Activated CD4-positive, alpha-beta T cell treated with anti-CD3 and anti-CD28 coated beads, Interleukin-2, amount 10 ng/mL, durations not matched to agents 24 days and 14 days (primary cell): ENCODE data around the gene PLA2R1. TPM values are rescaled to one million over a fixed set of nuclear protein-coding genes. Genes with fewer than 3 reads are reported as not detected.
A peak's percentile ranks its signal among the peaks of the same experiment; 100 is the strongest.

Experiments
- DNase-seq: peaks from one replicate; pipeline ENCODE4 v3.0.0; 2022
- H3K27ac Mint-ChIP-seq: one replicate; pipeline ENCODE4 v1.8.0; 2022; ENCODE audit warnings: mild to moderate bottlenecking, mixed read lengths
- H3K27me3 Mint-ChIP-seq: one replicate; pipeline ENCODE4 v1.8.0; 2022; ENCODE audit warnings: mixed read lengths
- H3K36me3 Mint-ChIP-seq: one replicate; pipeline ENCODE4 v1.8.0; 2022; ENCODE audit warnings: low read depth, mild to moderate bottlenecking, mixed read lengths
- H3K4me1 Mint-ChIP-seq: one replicate; pipeline ENCODE4 v1.8.0; 2021; ENCODE audit warnings: mixed read lengths
- H3K4me3 Mint-ChIP-seq: one replicate; pipeline ENCODE4 v1.8.0; 2022; ENCODE audit warnings: mild to moderate bottlenecking, moderate library complexity, mixed read lengths
- H3K9me3 Mint-ChIP-seq: one replicate; pipeline ENCODE4 v1.8.0; 2021; ENCODE audit warnings: mixed read lengths
- intact Hi-C: fragments of 100-400 bp; cut with micrococcal nuclease; formaldehyde crosslinking; loops from one replicate; pipeline ENCODE4 v1.15.1; 2023
- total RNA-seq: library from RNA; stranded (reverse); gene quantifications from 2 replicates; pipeline ENCODE4 v1.2.3, GENCODE V29; 2022

PLA2R1 gene
- total RNA-seq, 1 donor from 2014 or later: not detected

GRCh38 chr2:159941729-159942128, 120.7 kb downstream of the PLA2R1 start:
- no peak overlapping the region for H3K27ac Mint-ChIP-seq
- intact Hi-C loops: no loop called here
- H3K27me3 Mint-ChIP-seq: peaks cover 9% of the 10 kb centered on the region
- H3K9me3 Mint-ChIP-seq: no peaks in the 10 kb centered on the region
- DNase-seq: no peak
- H3K36me3 Mint-ChIP-seq: no peaks in the 10 kb centered on the region
- H3K4me3 Mint-ChIP-seq: no peak overlapping the region
- H3K4me1 Mint-ChIP-seq: no peaks in the 10 kb centered on the region

- intact Hi-C loops: no loop called here
- no peaks in the 10 kb centered on the region for H3K36me3 Mint-ChIP-seq
- H3K9me3 Mint-ChIP-seq: peaks cover 3% of the 10 kb centered on the region
- H3K27me3 Mint-ChIP-seq: peaks cover 6% of the 10 kb centered on the region
- no peak overlapping the region for H3K27ac Mint-ChIP-seq
- DNase-seq: no peak
- no peak overlapping the region for H3K4me3 Mint-ChIP-seq
- H3K4me1 Mint-ChIP-seq: no peaks in the 10 kb centered on the region
These were observed 122.5 kb downstream of the PLA2R1 start for GRCh38 chr2:159939946-159940345.

DNA sequence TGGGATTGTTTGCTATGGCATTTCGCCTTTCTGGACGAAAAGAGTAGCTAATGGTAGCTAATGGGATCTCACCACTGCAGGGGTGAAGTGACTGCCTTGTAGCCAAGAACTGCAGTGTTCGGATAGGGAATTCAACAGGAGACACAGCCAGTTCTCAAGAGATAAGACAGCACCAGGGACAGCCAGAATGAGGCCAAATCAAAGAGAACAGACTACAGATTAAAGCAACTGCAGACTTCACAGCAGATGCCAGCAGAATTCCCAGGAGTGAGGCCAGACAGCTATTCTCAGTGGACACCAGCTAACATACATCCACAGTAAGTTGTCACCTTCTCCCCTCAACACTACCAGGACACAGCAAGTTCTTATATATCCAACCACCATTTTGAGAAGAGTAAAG, 124.0 kb downstream of the PLA2R1 start:
- Mint-ChIP-seq H3K27ac (no peak overlapping the region), H3K9me3 (peaks cover 3% of the 10 kb centered on the region), H3K36me3 (no peaks in the 10 kb centered on the region), H3K4me1 (no peaks in the 10 kb centered on the region), H3K4me3 (no peak overlapping the region), H3K27me3 (peaks cover 4% of the 10 kb centered on the region)
- intact Hi-C loops: no loop called here
- DNase-seq: no peak

- intact Hi-C loops: no loop called here
- Mint-ChIP-seq H3K36me3 (no peaks in the 10 kb centered on the region), H3K4me3 (no peak overlapping the region), H3K27ac (no peak overlapping the region), H3K4me1 (no peaks in the 10 kb centered on the region), H3K27me3 (peaks cover 6% of the 10 kb centered on the region), H3K9me3 (peaks cover 3% of the 10 kb centered on the region)
- no peak for DNase-seq
These were observed 125.9 kb downstream of the PLA2R1 start for GRCh38 chr2:159936471-159936870.

GRCh38 chr2:159933727-159934049, 128.7 kb downstream of the PLA2R1 start:
- intact Hi-C loops: no loop called here
- no peak overlapping the region for H3K27ac Mint-ChIP-seq
- no peaks in the 10 kb centered on the region for H3K4me1 Mint-ChIP-seq

GRCh38 chr2:159933040-159933726, 129.2 kb downstream of the PLA2R1 start:
- Mint-ChIP-seq H3K36me3 (no peaks in the 10 kb centered on the region), H3K4me3 (no peak overlapping the region), H3K9me3 (peaks cover 11% of the 10 kb centered on the region), H3K27ac (no peak overlapping the region), H3K4me1 (no peaks in the 10 kb centered on the region), H3K27me3 (peaks cover 4% of the 10 kb centered on the region)
- intact Hi-C loops: no loop called here
- no peak for DNase-seq

More at GRCh38 chr2:159933727-159934049, 128.7 kb downstream of the PLA2R1 start:
- Mint-ChIP-seq H3K9me3 (peaks cover 7% of the 10 kb centered on the region), H3K4me3 (no peak overlapping the region), H3K36me3 (no peaks in the 10 kb centered on the region), H3K27me3 (peaks cover 6% of the 10 kb centered on the region)
- no peak for DNase-seq

DNA sequence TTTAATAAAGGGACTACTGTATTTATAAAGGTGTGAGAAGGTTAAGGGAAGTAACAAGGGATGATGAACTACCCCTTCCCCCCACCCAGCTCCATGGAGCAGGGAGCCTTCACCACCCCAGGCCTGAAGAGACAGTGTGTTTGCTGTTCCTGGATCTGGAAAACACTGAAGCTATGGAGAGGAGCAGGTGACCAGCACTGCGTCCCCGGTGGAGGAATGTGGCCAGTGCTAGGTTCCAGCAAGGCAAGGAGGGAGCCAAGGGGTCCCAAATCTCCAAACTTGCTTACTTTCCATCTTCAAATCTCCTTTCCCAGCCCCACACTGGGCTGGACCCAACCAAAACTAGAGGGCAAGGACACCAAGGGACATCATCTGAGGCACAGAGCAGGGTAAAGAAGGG, 135.7 kb downstream of the PLA2R1 start:
- Mint-ChIP-seq H3K9me3 (peaks cover 9% of the 10 kb centered on the region), H3K27me3 (peaks cover 2% of the 10 kb centered on the region), H3K27ac (no peak overlapping the region), H3K4me3 (no peak overlapping the region), H3K4me1 (peaks cover 7% of the 10 kb centered on the region), H3K36me3 (no peaks in the 10 kb centered on the region)
- no peak for DNase-seq
- intact Hi-C loops: no loop called here

DNA sequence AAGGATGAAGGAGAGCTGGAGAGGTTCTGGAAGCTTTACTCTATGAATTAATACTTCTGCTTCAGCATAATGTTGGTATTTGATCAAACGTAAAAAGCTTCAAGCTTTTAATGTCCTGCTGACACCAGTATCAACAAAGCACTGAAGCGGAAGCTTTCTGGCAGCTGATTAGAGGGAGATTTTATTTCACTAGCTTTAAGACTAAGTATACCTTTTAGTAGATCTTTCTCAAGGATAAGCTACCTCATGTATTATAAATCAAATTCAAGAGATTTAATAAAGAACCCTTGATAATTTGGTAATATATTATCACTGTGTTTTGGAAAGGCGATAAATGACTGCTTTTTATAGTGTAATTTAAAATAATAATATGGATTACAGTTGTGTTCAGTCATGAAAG, 136.4 kb downstream of the PLA2R1 start:
- H3K27me3 Mint-ChIP-seq: peaks cover 2% of the 10 kb centered on the region
- intact Hi-C loops: no loop called here
- no peaks in the 10 kb centered on the region for H3K36me3 Mint-ChIP-seq
- peaks cover 9% of the 10 kb centered on the region for H3K4me1 Mint-ChIP-seq
- H3K27ac Mint-ChIP-seq: no peak overlapping the region
- no peak for DNase-seq
- H3K9me3 Mint-ChIP-seq: peaks cover 9% of the 10 kb centered on the region
- no peak overlapping the region for H3K4me3 Mint-ChIP-seq

DNA sequence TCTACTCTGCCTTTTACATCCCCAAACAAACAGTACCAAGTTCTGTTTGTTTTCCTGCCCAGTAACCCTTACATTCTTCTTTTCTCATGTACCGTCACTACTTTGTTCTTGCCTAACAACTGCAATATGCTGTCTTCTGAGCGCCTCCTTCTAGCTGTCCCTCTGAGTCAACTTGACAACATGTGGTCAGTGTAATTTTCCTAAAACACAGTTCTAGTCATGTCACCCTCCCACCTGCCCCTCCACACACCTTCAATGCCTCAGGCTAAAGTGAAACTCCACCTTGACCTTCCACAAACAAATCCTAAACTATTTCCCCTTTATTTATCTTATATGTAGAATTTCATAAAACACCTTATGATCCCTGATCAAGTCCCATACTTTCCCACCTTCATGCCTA, 139.9 kb downstream of the PLA2R1 start:
- no peak for DNase-seq
- peaks cover 11% of the 10 kb centered on the region for H3K4me1 Mint-ChIP-seq
- peaks cover 5% of the 10 kb centered on the region for H3K27me3 Mint-ChIP-seq
- intact Hi-C loops: loop anchor here (5.0 kb wide), 2 partner anchors 45 to 115 kb away; no protein-coding TSS in a partner anchor
- H3K36me3 Mint-ChIP-seq: no peaks in the 10 kb centered on the region
- H3K9me3 Mint-ChIP-seq: no peaks in the 10 kb centered on the region
- H3K27ac Mint-ChIP-seq: no peak overlapping the region
- no peak overlapping the region for H3K4me3 Mint-ChIP-seq

DNA sequence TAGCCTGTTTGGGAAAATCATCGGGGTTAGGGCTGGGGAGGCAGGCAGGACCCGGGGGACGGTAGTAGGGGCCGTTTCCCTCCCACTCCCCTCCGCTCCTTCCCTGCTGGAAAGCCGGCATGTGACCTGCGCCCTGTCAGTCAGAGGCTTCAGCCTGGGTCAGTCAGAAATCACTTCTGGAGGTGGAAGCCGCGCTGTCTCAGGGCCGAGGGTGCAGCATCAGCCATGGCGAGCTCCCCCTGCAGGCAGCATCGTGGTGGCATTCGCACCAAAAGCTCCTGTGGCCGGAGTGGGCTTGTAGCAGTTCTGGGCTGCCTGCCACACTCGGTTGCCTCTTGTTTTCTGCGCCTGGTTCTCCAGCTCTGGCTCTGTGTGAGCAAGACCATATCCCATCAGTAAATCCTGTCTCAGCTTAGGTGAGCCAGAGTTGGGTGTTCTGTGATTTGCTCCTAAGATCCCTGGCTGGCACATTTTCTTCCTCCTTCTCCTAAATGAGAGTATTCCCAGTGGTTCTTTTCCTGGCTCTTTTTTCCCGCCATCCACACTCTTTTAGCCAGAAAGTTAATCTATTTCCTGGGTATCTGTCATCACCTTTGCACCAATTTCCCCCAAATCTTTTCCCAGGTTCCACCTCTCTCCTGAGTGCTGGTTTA, 140.5 kb downstream of the PLA2R1 start:
- H3K9me3 Mint-ChIP-seq: peaks cover 3% of the 10 kb centered on the region
- intact Hi-C loops: loop anchor here (2.0 to 5.0 kb wide), 3 partner anchors 17 to 115 kb away; partner anchors contain the start of gene LY75
- DNase-seq: peak; percentile 90
- peaks cover 7% of the 10 kb centered on the region for H3K27me3 Mint-ChIP-seq
- H3K36me3 Mint-ChIP-seq: no peaks in the 10 kb centered on the region
- no peak overlapping the region for H3K27ac Mint-ChIP-seq
- H3K4me1 Mint-ChIP-seq: peaks cover 11% of the 10 kb centered on the region
- H3K4me3 Mint-ChIP-seq: no peak overlapping the region

DNA sequence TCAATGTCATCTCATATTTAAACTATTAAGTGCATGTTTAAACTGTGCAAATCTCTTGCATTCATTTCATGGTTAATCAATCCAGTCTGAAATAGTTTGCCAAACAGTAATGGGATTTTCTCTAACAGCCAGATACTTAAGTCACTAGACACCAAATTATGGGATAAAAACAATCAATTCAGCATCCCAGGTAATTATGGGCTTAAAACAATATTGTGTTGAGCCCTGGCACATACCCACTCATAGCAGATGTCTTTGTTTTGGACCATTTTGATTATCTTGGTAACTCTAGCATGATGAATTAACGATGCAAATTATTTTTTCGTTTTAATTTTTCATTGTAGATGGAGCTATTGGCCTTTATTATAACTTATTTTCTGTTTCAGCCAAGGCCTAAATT, 145.9 kb downstream of the PLA2R1 start:
- no peaks in the 10 kb centered on the region for H3K36me3 Mint-ChIP-seq
- peaks cover 6% of the 10 kb centered on the region for H3K4me1 Mint-ChIP-seq
- peaks cover 6% of the 10 kb centered on the region for H3K27me3 Mint-ChIP-seq
- no peak overlapping the region for H3K4me3 Mint-ChIP-seq
- H3K27ac Mint-ChIP-seq: no peak overlapping the region
- intact Hi-C loops: no loop called here
- no peak for DNase-seq
- peaks cover 6% of the 10 kb centered on the region for H3K9me3 Mint-ChIP-seq

DNA sequence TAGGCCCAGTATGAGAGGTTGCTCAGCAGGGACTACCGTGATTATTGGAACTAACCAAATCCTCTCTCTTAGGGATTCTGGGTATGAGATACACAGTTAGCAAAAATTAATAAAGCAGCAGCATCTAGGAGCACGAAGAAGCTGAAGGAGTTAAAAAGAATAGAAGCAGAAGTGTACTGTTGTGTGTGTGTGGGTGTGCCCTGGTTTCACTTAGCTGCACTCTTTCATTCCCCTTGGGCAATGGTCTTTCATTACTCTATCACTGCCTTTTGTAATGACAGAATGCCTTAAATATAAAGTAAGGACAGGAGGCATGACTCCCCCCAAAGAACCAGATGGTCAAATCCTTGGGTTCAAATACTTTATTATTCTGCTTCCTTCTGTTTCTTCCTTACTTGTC, 148.5 kb downstream of the PLA2R1 start:
- no peak overlapping the region for H3K4me3 Mint-ChIP-seq
- H3K4me1 Mint-ChIP-seq: peaks cover 11% of the 10 kb centered on the region
- intact Hi-C loops: no loop called here

GRCh38 chr2:159912580-159912979, 149.8 kb downstream of the PLA2R1 start:
- Mint-ChIP-seq H3K4me3 (no peak overlapping the region), H3K9me3 (peaks cover 9% of the 10 kb centered on the region), H3K27ac (no peak overlapping the region), H3K27me3 (peaks cover 4% of the 10 kb centered on the region), H3K36me3 (no peaks in the 10 kb centered on the region), H3K4me1 (peaks cover 17% of the 10 kb centered on the region)
- no peak for DNase-seq
- intact Hi-C loops: no loop called here

More for the DNA sequence above, 148.5 kb downstream of the PLA2R1 start:
- no peak for DNase-seq
- peaks cover 9% of the 10 kb centered on the region for H3K9me3 Mint-ChIP-seq
- H3K27me3 Mint-ChIP-seq: peaks cover 5% of the 10 kb centered on the region
- no peak overlapping the region for H3K27ac Mint-ChIP-seq
- H3K36me3 Mint-ChIP-seq: no peaks in the 10 kb centered on the region

DNA sequence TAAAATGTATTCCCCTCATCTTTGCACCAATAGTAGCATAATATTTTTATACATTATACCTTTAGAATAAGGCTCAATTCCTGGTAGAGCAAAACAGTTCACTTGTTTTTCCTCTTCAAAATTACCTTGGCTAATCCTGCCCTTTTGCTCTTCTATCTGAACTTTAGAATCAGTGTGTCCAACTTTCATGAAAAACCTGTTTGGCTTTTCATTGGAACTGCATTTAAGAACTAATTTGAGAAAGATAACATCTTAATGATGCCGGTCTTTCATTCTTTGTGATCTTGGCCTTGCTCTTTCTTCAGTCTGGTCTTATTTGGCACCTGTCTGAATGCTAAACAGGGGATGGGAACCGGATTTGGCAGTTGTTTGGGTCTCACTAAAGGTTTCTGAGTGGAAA, 151.5 kb downstream of the PLA2R1 start:
- no peaks in the 10 kb centered on the region for H3K27me3 Mint-ChIP-seq
- H3K9me3 Mint-ChIP-seq: peaks cover 3% of the 10 kb centered on the region
- no peaks in the 10 kb centered on the region for H3K36me3 Mint-ChIP-seq
- H3K4me1 Mint-ChIP-seq: peaks cover 19% of the 10 kb centered on the region
- no peak overlapping the region for H3K4me3 Mint-ChIP-seq
- H3K27ac Mint-ChIP-seq: no peak overlapping the region
- no peak for DNase-seq
- intact Hi-C loops: loop anchor here (1.0 kb wide), 1 partner anchor 9 kb away; no protein-coding TSS in a partner anchor
